Stimulated activated CD4-positive, alpha-beta T cell treated with anti-CD3 and anti-CD28 coated beads, TNF-alpha, amount 100 ng/mL, for 1 hour (primary cell): Measurements from ENCODE around the gene HOXC13.

Experiments
- DNase-seq, 3 donors: peaks; one replicate each; pipeline ENCODE4 v3.0.0-alpha.2; 2020; ENCODE audit warnings: low read depth in 3 of 3, low spot score in 1 of 3

HOXC13 gene, protein sequence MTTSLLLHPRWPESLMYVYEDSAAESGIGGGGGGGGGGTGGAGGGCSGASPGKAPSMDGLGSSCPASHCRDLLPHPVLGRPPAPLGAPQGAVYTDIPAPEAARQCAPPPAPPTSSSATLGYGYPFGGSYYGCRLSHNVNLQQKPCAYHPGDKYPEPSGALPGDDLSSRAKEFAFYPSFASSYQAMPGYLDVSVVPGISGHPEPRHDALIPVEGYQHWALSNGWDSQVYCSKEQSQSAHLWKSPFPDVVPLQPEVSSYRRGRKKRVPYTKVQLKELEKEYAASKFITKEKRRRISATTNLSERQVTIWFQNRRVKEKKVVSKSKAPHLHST

DNA sequence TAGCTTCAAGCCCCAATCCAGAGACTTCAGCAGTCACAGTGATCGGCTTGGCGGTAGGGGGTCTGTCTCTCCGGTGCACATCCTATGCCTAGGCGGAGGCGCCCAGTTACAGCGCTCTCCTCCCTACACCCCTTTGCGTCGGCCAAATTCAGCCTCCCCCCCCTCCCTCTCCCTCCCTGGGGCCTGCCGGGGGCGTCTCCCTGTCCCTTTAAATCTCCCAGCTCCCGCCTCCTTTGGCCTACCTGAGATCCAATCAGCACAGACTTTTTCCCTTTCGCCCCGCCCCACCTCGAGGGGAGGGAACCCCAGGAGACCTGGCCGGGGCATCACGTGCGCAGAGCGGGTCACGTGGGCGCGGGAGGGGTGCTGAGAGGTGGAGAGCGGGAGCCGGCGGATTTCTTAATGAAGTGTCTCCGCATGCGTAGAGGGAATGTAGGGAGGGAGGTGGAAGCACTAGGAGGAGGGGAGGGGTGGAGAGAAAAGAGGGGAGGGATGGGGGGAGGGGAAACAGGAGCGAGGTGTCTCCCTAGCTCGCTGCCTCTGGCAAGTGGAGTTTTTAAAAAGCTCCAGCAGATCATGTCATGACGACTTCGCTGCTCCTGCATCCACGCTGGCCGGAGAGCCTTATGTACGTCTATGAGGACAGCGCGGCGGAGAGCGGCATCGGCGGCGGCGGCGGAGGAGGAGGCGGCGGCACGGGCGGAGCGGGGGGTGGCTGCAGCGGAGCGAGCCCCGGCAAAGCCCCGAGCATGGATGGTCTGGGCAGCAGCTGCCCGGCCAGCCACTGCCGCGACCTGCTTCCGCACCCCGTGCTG, at the start of gene HOXC13:
TSS of gene HOXC13 (plus strand) at position 506 of the 815 bp plus-strand sequence. CDS start at position 582, 76 bp downstream.
- no peak for DNase-seq

DNA sequence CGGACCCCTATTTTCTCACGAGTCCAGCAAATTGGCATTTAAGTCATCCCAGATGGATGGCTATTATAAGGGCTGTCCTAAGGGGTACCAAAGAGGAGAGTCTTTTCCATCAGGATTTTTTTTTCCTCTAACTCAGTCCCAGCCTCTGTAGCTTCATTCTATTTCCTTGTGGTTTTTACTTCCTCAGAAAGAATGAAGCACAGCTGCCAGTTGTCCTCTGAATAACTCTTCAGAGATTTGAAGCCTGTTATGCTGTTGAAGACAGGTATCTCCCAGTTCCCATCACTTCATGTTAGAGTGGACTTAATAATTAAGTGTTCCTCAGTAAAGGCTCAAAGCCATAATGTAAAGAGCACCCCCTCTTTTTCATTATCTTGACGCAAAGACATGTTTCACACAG, 48.5 kb upstream of the HOXC13 start:
- no peak for DNase-seq

DNA sequence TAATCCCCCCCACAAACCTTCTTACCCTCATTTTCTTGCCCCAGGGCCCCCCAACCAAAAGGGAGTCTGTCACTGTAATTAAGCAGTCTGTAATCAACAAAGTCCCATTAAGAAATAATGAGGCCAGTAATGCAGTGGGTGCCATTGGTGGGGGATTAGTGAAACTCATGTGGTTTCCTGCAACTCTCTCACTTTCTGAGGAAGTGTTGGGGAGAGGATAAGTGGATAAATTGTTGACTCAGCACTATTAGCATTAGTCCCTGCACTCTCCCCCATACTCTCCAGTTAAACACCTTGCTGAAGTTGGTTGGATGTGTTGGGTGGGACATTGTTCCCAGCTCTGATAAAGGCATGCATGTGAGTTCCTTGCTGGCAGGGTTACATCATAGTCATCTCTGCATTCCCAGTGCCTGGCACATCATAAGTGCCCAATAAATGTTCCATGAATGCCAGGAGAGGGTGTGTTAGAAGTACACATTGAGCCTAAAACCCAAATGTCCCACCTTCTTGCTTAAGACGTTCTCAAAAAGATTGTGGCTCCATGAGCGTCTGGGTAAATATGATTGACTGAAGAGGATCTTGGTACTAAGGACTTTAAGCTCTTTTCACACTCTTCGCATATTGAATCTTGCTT, 45.8 kb upstream of the HOXC13 start:
- DNase-seq = no peak

DNA sequence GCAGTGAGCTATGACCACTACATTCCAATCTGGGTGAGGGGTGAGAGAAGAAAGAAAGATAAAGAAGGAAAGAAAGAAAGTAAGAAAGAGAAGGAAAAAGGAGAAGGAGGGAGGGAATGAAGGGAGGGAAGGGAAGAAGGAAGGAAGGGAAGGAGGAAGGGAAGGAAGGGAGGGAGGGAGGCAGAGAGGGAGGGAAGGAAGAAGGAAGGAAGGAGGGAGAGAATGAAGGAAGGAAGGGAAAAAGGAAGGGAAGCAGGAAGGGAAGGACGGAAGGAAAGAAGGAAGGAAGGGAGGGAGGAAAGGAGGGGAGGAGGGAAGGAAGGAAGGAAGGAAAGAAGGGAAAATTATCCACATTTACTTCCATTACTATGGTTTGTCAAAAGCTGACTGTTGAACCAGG, 39.4 kb upstream of the HOXC13 start:
- DNase-seq = no peak

DNA sequence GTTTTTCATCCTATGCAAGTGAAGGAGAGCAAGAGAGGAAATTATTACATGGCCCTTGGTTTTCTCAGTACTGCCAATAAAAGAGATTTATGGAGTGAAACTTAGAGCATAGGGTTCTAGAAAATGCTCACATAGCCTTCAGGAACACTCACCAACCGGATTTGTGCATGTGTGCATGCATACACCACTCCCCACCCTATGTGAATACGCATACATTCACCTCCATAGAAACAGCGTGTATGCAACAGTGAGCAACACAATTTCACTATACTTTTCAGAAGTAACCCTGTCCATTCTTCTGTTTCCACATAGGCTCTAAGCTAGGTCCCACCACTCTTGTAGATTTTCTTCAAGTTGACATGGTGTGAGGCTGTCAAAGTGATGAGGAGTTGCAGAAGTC, 31.5 kb upstream of the HOXC13 start:
- no peak for DNase-seq

DNA sequence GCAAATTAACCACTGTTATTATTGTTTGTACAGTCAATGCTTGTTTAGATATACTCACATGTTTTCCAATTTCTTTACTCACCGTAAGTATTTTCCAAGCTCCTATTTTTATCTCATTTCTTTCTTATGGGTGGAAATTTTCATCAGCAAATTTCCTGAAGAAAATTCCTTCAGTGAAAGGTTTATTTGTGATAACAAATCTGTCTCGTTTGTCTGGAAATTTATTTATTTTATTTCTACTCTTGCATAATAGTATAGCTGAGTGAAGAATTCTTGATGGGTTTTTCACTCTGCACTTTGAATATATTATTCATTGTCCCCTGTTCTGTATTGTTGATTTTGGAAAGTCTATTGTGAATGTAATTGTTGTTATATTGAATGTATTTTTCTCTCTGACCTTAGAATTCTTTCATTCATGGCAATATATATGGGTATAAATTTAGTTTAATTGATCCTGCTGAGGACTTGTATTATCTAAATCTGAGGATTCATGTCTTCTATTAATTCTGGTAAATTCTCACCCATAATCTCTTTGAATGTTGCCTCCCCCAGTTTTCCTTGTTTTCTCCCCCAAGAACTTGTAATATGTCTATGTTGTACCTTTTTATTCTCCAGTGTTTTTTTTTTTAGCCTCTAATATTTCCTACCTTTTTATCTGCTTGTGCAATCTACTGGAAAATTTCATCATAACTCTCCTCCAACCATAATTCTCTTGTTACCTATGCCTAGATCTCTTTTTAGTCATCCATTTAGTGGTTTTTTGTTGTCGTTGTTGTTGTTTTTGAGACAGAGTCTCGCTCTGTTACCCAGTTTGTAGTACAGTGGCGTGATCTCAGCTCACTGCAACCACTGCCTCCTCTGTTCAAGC, 21.6 kb upstream of the HOXC13 start:
- DNase-seq = no peak

DNA sequence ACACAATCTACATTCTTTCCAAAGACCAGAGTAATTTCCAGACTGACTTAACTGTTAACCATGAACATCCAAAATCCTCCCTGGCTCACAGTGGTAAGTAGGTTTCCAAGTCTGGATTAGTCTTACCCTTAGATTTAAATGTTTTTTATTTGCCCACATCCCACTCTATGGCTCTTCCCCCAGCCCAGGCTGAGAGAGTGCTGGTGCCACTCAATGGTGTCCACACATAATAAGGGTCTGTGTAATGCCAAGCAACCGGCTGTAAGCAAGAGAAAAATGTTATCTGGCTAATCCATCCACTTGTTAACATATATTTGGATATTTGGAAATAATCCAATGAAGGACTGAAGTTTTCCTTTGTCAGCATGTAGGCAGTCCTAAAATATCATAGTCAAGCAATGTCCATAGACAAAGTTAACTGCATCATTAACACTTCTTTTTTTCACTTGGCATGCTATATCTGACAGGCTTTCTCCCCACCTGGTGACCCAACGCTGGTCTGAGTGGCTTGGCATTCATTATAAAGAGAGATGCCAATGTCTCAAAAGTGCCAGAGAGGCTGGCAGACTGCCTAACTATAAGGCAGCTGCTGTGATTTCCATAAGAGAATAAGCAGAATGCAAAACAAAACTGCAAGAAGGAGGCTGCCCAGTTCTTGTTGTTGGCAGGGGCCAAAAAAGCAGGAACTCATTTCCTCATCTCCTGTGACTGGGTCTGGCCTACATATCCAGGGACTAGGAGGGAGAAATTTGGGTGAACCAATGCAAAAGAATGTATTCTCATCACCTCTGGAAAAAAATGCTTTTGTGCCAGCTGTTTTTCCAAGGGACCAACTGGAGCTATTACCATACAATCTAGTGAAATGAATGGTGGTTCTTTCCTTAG, 13.9 kb upstream of the HOXC13 start:
- DNase-seq = no peak

DNA sequence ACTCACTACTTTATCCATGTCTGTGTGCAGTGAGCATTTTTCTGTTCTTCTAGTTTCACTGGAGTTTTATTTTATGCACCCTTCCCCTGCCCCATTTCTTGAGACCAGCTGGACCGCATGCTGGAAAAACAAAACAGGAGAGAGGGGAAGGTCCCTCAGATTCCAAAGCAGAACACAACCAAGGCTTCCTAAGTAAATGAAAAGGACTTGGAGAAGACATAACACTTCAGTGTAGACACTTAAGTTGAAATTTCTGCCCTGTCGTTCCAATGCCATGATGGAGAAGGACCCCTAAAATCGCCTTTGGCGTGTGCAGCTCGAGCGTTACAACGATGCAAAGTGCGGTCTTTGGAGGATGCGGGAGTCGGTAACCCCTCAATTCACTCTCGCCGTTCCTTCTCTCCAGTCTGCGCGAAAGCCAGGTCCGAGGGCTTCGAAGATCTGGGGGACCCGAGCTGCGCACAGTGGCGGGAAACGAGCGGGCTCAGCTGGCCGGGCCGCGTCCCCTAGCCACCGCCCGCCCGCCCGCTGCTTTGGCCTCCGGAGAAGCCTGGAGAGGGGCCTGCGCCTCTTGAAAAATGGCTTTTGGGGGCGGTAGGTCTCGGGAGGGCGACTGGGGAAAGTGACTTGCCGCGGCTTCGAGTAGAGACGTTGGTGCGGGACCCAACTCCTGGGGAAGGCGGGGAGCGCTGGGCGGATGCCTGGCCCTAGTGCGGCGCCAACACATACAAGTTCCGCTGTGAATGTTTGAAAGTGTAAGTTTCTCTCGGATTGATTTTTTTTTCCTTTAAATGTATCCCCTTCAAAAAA, 11.2 kb upstream of the HOXC13 start:
- DNase-seq = no peak

DNA sequence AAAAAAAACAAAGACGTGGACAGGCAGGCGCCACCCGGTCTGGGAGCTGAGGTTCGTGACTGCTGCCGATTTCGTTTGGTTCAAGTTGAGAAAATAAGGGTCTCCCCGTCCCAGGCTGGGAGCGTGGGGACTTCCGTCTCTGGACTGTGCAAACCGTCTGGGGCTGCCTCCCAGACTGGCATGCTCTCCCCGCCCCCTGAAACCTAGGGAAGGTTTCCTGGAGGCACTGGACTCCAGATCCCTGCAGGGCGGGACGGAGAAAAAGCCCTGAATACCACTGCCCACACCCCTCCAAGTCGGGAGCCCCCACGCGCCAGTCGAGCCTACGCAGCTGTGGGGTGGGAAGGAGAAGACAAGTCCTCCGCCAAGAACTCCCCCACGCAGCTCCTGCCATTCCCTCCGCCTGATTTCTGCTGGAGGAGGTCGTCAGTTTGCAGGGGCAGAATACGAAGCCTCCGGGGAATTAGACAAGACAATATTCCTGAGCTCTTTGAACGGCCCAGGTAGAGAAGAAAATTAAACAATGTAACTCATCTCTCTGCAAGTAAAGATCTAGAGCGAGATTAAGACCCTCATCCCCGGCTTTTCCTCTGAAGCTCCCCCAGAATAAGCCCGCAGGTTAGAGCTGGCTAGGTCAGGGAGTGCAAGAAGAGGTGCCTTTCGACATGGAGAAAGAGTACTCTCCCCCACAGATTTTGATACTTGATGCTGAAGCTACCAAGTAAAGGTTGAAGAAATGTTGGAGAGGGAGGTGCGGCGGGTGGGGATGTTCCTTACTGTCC, 10.4 kb upstream of the HOXC13 start:
- no peak for DNase-seq

DNA sequence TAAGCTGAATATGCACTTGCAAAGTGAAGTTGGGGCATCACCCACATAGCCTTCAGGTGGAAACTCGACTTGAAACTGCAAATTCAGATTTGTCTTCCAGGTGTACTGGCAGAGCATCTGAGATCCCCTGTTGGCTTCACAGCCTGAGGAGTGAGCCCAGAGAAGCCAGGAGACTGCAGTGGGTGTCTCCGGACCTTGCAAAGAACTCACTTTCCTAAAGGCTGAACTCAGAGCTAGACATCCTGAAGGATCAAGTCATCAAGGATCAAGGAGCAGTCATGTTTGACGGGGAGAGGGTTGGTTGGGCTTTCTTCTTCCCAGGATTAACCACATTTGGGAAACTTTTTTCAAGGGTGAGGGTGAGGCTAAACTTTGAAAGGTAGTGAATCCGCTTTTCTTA, 9.1 kb upstream of the HOXC13 start:
- no peak for DNase-seq

DNA sequence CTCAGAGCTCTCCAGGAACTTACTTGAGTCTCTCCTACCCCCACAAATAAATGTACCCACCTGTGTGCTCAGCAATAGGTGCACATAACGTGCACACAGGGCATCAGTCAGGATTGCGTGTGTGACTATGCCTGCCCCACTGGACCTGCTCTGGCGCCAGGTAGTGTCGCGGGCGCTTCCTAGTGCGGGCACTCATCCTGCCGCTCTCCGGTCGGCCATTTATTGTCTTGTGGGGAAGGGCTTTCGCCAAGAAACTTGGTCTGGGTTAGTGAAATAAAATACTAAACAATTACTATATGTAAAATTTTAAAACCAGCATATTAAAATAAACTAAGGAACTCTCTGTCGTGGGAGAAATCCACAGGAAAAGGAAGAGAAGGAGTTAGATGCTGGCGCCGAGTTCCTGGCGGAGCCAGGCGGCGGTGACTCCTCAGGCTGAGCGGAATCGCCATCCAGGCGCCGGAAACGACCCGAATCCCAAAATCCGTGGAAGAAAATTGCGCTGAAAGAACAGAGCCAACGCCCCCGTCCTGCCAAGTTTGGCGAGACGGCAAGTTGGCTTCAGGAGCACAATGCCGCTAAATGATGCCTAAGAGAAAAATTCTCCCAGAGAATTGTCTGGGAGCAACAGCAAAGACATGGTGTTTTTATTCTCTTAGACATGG, 7.9 kb upstream of the HOXC13 start:
- DNase-seq = no peak

DNA sequence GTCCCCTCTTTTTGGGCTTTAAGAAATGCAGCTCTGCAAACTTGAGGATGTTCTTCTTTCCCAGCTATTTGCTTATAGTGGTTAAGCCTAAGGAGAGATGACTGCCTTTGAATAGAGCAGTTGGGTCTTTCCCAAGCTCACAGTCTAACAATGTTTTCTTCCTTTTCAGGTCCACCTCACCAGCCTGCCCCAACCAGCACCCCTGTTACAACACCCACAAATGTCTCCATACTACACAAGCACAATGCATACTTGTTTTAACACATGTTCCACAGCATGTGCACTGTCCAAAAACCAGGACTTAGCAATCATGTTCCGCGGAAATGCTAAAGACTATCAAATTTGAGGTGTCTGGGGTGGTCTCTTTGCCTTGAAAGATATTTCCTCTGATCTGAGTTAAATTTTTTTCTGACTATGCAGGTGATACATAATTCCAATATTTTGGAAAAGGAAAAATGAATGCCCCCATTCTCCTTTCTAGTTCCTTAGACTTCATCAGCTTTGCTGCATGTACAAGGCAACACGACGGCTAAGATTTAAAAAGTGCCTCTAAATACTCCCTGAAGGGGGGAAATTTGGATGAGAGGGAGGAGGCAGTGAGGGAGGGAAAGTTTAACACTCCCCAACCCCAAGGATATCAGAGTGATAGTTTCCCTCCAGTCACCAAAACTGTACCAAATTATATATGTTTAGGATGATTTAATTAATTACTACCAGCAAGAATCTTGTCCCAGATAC, 6.6 kb upstream of the HOXC13 start:
- DNase-seq = no peak

DNA sequence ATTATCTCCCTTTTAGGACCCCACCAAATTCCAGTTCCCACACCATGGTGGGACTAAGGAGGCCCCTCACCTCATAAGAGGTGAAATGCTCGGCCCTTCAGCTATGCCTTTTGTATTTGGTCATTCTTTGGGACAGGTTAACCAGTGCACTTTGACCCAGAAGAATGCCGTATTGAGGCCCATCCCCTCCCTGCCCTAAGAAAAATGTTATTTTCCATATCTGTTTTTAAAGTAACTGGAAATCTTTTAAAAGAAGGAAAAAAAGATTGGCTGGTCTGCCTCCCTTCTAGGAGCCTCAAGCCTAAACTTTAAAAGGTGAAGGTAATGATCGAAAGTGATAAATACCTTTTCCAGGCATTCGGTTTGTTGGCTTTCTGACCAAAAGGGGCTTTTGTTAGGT, 5.7 kb upstream of the HOXC13 start:
- no peak for DNase-seq

DNA sequence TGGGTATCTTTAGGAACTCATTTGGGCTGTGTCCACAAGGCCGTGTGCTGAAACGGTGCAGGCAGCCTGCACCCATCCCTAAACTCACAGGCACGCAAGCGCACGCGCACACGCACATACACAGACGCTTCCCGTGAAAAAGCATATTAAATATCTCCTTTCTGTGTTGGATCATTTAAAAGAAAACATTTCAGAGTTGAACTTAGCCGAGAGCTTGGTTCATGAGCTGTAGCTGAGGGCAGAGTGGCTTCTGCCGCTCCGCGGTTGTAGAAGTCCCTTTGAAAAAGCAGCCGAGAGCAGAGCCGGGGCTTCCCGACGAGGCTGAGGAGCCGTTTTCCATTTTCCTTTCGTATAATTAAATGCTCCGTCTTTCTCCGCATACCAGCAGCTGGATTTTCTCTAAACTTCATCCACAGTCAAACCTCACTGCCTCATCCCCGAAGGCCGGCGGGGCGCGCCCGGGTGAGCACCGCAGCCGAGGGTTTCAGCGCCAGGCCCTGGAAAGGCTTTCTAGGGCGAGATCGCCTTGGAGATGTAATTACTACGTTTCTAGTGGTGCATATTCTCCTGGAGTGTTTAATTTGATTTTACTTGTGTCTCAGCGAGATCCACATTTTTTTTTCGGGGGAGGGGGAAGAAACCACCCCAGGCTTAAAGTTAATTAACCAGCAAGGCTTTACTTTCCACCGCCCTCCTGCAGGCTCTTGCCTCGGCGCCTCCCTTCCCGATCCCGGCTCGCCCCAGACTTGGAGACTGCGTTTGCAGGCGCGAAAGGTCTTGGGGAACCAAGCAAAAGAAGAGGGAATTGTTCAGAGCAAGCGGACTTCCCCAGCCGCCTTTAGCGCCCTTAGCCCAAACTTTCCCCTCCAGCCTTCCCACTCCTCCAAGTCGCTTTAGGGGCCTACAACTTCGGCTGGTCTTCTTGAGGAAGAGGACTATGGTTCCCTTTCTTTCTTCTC, 3.0 kb upstream of the HOXC13 start:
- no peak for DNase-seq

DNA sequence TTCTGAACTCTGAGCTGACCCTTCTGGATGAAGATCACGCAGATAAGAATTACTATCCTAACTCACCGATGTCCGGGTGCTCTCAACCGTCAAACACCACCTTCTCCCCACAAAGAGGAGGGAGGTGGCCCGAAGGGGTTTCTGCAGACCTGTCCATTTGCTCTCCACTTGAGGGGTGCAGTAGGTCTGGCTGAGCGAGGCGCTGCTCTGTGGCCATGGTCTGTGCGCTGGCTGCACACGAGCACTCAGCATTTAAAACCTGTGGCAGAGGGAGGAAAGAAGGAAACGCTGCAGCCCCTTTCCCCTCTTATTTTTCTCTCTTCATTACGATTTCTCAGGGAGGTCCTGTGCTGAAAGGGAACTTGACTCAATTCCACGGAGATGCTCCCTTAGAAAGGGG, 1.5 kb upstream of the HOXC13 start:
- no peak for DNase-seq
